H9 (cell line): ENCODE data around the gene FBXO48. TPM values are rescaled to one million over a fixed set of nuclear protein-coding genes. Genes with fewer than 3 reads are reported as not detected.

Source experiments
- DNase-seq: peaks from one replicate; pipeline ENCODE4 v3.0.0-alpha.2; 2017
- H2AFZ ChIP-seq: one replicate; pipeline ENCODE4 v1.6.1; 2013; ENCODE audit warnings: mild to moderate bottlenecking, low read length, control low read depth, moderate library complexity
- H2AK5ac ChIP-seq: 2 replicates; pipeline ENCODE4 v1.6.1; 2013; ENCODE audit warnings: low read length, control low read depth, mixed read lengths; ENCODE audit not compliant: insufficient read length
- H2BK120ac ChIP-seq: one replicate; pipeline ENCODE4 v1.6.1; 2013; ENCODE audit warnings: low read depth, mild to moderate bottlenecking, low read length, control low read depth, inconsistent platforms; ENCODE audit not compliant: poor library complexity, severe bottlenecking
- H2BK12ac ChIP-seq: 2 replicates; pipeline ENCODE4 v1.6.1; 2013; ENCODE audit warnings: low read length, control low read depth, mixed read lengths, low read depth; ENCODE audit not compliant: insufficient read length
- H2BK15ac ChIP-seq: 2 replicates; pipeline ENCODE4 v1.6.1; 2013; ENCODE audit warnings: low read depth, low read length, control low read depth
- H2BK20ac ChIP-seq: one replicate; pipeline ENCODE4 v1.6.1; 2013; ENCODE audit warnings: low read depth, mild to moderate bottlenecking, low read length, control low read depth, inconsistent platforms; ENCODE audit not compliant: poor library complexity, severe bottlenecking
- H2BK5ac ChIP-seq: 2 replicates; pipeline ENCODE4 v1.6.1; 2013; ENCODE audit warnings: low read length, control low read depth, mixed read lengths; ENCODE audit not compliant: insufficient read length
- H3K14ac ChIP-seq: 2 replicates; pipeline ENCODE4 v1.6.1; 2013; ENCODE audit warnings: low read length, control low read depth; ENCODE audit not compliant: insufficient read depth
- H3K18ac ChIP-seq: 2 replicates; pipeline ENCODE4 v1.6.1; 2013; ENCODE audit warnings: low read depth, mild to moderate bottlenecking, mixed read lengths, low read length, control low read depth; ENCODE audit not compliant: insufficient read length
- H3K23ac ChIP-seq: 2 replicates; pipeline ENCODE4 v1.6.1; 2013; ENCODE audit warnings: low read length, control low read depth, mixed read lengths, low read depth; ENCODE audit not compliant: insufficient read length
- H3K23me2 ChIP-seq: 2 replicates; pipeline ENCODE4 v1.6.1; 2013; ENCODE audit warnings: low read depth, mild to moderate bottlenecking, mixed read lengths, low read length, control low read depth; ENCODE audit not compliant: insufficient read length, poor library complexity, severe bottlenecking
- H3K27ac ChIP-seq: 2 replicates; pipeline ENCODE4 v1.5.1; 2013; ENCODE audit warnings: low read length, control low read depth, mixed read lengths, low read depth; ENCODE audit not compliant: insufficient read length
- H3K27me3 ChIP-seq: 2 replicates; pipeline ENCODE4 v1.6.1; 2013; ENCODE audit warnings: low read length, control low read depth, inconsistent platforms; ENCODE audit not compliant: insufficient read depth
- H3K4ac ChIP-seq: 2 replicates; pipeline ENCODE4 v1.6.1; 2013; ENCODE audit warnings: low read depth, mild to moderate bottlenecking, control low read depth, inconsistent platforms, low read length, moderate library complexity
- H3K4me1 ChIP-seq: 2 replicates; pipeline ENCODE4 v1.6.1; 2013; ENCODE audit warnings: low read length, control low read depth, inconsistent platforms; ENCODE audit not compliant: insufficient read depth
- H3K4me2 ChIP-seq: 2 replicates; pipeline ENCODE4 v1.6.1; 2013; ENCODE audit warnings: low read length, control low read depth, mixed read lengths; ENCODE audit not compliant: insufficient read length, insufficient read depth
- H3K56ac ChIP-seq: 2 replicates; pipeline ENCODE4 v1.6.1; 2013; ENCODE audit warnings: low read depth, mild to moderate bottlenecking, mixed read lengths, low read length, control low read depth; ENCODE audit not compliant: insufficient read length
- H3K79me1 ChIP-seq: 2 replicates; pipeline ENCODE4 v1.6.1; 2013; ENCODE audit warnings: low read depth, mild to moderate bottlenecking, moderate library complexity, low read length, control low read depth, inconsistent platforms; ENCODE audit not compliant: insufficient read depth, poor library complexity, severe bottlenecking
- H3K79me2 ChIP-seq: 2 replicates; pipeline ENCODE4 v1.6.1; 2013; ENCODE audit warnings: low read length, control low read depth, inconsistent platforms; ENCODE audit not compliant: insufficient read depth
- H3K9ac ChIP-seq: 2 replicates; pipeline ENCODE4 v1.6.1; 2013; ENCODE audit warnings: low read length, control low read depth, mixed read lengths; ENCODE audit not compliant: insufficient read length; ENCODE audit errors: extremely low read depth
- H3K9me3 ChIP-seq: one replicate; pipeline ENCODE4 v1.6.1; 2013; ENCODE audit warnings: low read depth, low read length, inconsistent platforms; ENCODE audit not compliant: control insufficient read depth
- H3T11ph ChIP-seq: one replicate; pipeline ENCODE4 v1.6.1; 2013; ENCODE audit warnings: mild to moderate bottlenecking, low read length, control low read depth, inconsistent platforms
- H4K20me1 ChIP-seq: one replicate; pipeline ENCODE4 v1.6.1; 2013; ENCODE audit not compliant: control insufficient read depth, insufficient read length, insufficient read depth
- H4K5ac ChIP-seq: 2 replicates; pipeline ENCODE4 v1.6.1; 2013; ENCODE audit warnings: low read depth, mild to moderate bottlenecking, mixed read lengths, low read length, control low read depth; ENCODE audit not compliant: insufficient read length
- H4K8ac ChIP-seq: replicated peaks from 2 replicates; pipeline ENCODE4 v1.6.1; 2013; ENCODE audit warnings: low read length, control low read depth, mixed read lengths, low read depth; ENCODE audit not compliant: insufficient read length
- H4K91ac ChIP-seq: 2 replicates; pipeline ENCODE4 v1.6.1; 2013; ENCODE audit warnings: low read depth, mild to moderate bottlenecking, moderate library complexity, mixed read lengths, low read length, control low read depth; ENCODE audit not compliant: insufficient read length
- H3K27ac Mint-ChIP-seq, 3 experiments: 2 replicates in 2 of 3; 3 replicates in 1 of 3; pipeline ENCODE4 v1.8.0; 2020 to 2021; ENCODE audit warnings: mixed read lengths in 3 of 3, mild to moderate bottlenecking in 1 of 3, moderate library complexity in 1 of 3
- H3K27me3 Mint-ChIP-seq: 2 replicates; pipeline ENCODE4 v1.8.0; 2021; ENCODE audit warnings: low read depth, mild to moderate bottlenecking, moderate library complexity, mixed read lengths
- H3K36me3 Mint-ChIP-seq, 3 experiments: 2 replicates in 2 of 3; 3 replicates in 1 of 3; pipeline ENCODE4 v1.8.0; 2020 to 2021; ENCODE audit warnings: low read depth in 3 of 3, mixed read lengths in 3 of 3; ENCODE audit not compliant: insufficient read depth in 1 of 3
- H3K4me1 Mint-ChIP-seq, 2 experiments: 2 replicates each; pipeline ENCODE4 v1.8.0; 2020; ENCODE audit warnings: mixed read lengths in 2 of 2
- H3K4me3 Mint-ChIP-seq, 2 experiments: 2 replicates in 1 of 2; 3 replicates in 1 of 2; pipeline ENCODE4 v1.8.0; 2020 to 2021; ENCODE audit warnings: mild to moderate bottlenecking in 2 of 2, mixed read lengths in 2 of 2, moderate library complexity in 1 of 2
- H3K9me3 Mint-ChIP-seq, 2 experiments: 2 replicates in 1 of 2; 3 replicates in 1 of 2; pipeline ENCODE4 v1.8.0; 2020; ENCODE audit warnings: mild to moderate bottlenecking in 2 of 2, mixed read lengths in 2 of 2, moderate library complexity in 1 of 2
- WGBS: extraction: QIAGEN DNeasy Blood & Tissue Kit; methylation state at CpG from one replicate; pipeline ENCODE4 v1.1.7; 2013; ENCODE audit warnings: missing lambda C conversion rate, low lambda C conversion rate, mixed read lengths; ENCODE audit not compliant: insufficient read length; ENCODE audit errors: extremely low coverage; 5-methylcytosine and 5-hydroxymethylcytosine counted together
- total RNA-seq: library from RNA; stranded (reverse); gene quantifications from 2 replicates; pipeline ENCODE4 v1.2.1, GENCODE V29; 2021
- TF ChIP-seq, protein P1 (sequence below): fragments of 200-600 bp; sonication (generic); conservative IDR thresholded peaks from 3 replicates; pipeline ENCODE4 v1.8.0; 2021; ENCODE audit warnings: antibody characterized with exemption, mild to moderate bottlenecking

The FBXO48 gene
- total RNA-seq, 1 experiment from 2014 or later = 1.4 TPM

DNA sequence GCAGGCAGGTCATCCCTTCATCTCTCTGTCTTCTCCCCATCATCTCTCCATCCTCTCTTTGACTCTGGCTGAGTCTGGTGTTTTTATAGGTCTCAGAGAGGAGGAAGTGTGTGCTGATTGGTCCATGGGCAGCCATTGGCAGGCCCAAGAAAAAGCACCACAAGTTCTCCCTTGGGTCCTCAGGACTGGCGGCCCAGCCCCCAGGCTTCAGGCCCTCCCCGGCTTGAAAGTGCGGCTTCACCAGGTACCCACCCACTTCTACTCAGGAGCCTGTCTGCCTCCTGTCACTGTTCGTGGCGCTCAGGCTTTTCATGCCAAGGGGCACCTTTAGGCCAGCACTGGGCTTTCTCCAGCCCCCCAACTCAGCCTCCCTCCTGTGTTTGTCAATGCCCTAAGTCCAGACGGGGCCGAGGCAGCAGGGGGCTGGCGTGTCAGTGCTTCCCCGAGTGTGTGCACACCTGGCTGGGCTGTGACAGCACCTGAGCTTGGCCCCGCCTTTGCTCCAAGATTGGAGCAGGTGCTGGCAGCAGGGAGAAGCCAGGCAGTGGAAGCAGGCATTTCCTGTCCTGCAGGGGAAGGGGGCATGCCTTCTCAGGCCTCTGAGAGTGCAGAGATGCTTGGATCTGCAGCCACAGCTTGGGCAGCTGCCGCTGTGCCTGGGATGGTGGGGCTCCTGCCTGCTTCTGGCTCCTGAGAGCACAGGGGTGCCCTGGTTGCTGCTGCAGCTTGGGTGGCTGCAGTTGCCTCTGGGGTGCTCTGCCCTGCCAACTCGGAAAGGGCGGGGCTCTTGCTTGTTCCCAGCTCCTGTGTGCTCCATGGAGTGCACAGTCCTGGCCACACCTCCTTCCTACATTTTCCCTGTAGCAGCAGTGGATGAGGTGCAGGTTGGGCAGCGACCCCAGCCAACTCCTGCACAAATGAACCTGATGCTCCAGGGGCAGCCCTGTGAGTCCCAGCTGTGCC is 34.1 kb downstream of the FBXO48 start:
- Histone ChIP-seq H3K27ac (no peak overlapping the region), H3K14ac (no peak overlapping the region), H3K23ac (no peak overlapping the region), H3T11ph (no peak overlapping the region), H3K4ac (no peak overlapping the region), H3K79me1 (no peaks in the 10 kb centered on the region), H2BK15ac (no peak overlapping the region), H3K23me2 (no peaks in the 10 kb centered on the region), H2BK120ac (no peak overlapping the region), H4K5ac (no peak overlapping the region), H4K20me1 (no peaks in the 10 kb centered on the region), H2BK5ac (no peak overlapping the region), H2BK12ac (no peak overlapping the region), H4K8ac (no peak overlapping the region), H3K4me2 (no peak overlapping the region), H2AFZ (no peak overlapping the region), H3K27me3 (no peaks in the 10 kb centered on the region), H4K91ac (no peak overlapping the region), H3K9me3 (no peaks in the 10 kb centered on the region), H3K4me1 (no peaks in the 10 kb centered on the region; the same call in 1 of the 2 replicates), H3K56ac (no peak overlapping the region), H3K9ac (no peak overlapping the region), H2BK20ac (no peak overlapping the region), H2AK5ac (no peak overlapping the region), H3K79me2 (no peaks in the 10 kb centered on the region), H3K18ac (no peak overlapping the region)
- H3K9me3 Mint-ChIP-seq = no peaks in the 10 kb centered on the region; a peak in 2 of 5 replicates
- no peaks in the 10 kb centered on the region for H3K36me3 Mint-ChIP-seq
- no CpG with 5 or more reads among the region's 14 CpGs for WGBS
- H3K27ac Mint-ChIP-seq = no peak overlapping the region
- no peaks in the 10 kb centered on the region for H3K27me3 Mint-ChIP-seq
- TF ChIP-seq, protein P1, sequence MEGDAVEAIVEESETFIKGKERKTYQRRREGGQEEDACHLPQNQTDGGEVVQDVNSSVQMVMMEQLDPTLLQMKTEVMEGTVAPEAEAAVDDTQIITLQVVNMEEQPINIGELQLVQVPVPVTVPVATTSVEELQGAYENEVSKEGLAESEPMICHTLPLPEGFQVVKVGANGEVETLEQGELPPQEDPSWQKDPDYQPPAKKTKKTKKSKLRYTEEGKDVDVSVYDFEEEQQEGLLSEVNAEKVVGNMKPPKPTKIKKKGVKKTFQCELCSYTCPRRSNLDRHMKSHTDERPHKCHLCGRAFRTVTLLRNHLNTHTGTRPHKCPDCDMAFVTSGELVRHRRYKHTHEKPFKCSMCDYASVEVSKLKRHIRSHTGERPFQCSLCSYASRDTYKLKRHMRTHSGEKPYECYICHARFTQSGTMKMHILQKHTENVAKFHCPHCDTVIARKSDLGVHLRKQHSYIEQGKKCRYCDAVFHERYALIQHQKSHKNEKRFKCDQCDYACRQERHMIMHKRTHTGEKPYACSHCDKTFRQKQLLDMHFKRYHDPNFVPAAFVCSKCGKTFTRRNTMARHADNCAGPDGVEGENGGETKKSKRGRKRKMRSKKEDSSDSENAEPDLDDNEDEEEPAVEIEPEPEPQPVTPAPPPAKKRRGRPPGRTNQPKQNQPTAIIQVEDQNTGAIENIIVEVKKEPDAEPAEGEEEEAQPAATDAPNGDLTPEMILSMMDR = no peak
- DNase-seq = no peak
- peaks cover 0 to 10% of the 10 kb centered on the region in 2 experiments; a peak in 3 of 4 replicates for H3K4me1 Mint-ChIP-seq
- H3K4me3 Mint-ChIP-seq = no peak overlapping the region
